HUES6 (cell line): ENCODE measurements around the gene AMBRA1.
A peak's percentile ranks its signal among the peaks of the same experiment; 100 is the strongest.

ENCODE experiments used
- H3K27ac ChIP-seq: 2 replicates; pipeline ENCODE4 v1.7.0; 2013; ENCODE audit warnings: low read depth, mild to moderate bottlenecking, low read length, inconsistent platforms
- H3K27me3 ChIP-seq: 2 replicates; pipeline ENCODE4 v1.6.1; 2013; ENCODE audit warnings: low read length; ENCODE audit not compliant: control insufficient read depth, insufficient read depth
- H3K36me3 ChIP-seq: 2 replicates; pipeline ENCODE4 v1.6.1; 2013; ENCODE audit warnings: low read length; ENCODE audit not compliant: control insufficient read depth, insufficient read depth
- H3K4me1 ChIP-seq: 2 replicates; pipeline ENCODE4 v1.6.1; 2013; ENCODE audit warnings: low read length; ENCODE audit not compliant: control insufficient read depth, insufficient read depth
- H3K4me3 ChIP-seq: 2 replicates; pipeline ENCODE4 v1.5.1; 2013; ENCODE audit warnings: low read depth, low read length
- H3K9ac ChIP-seq: one replicate; pipeline ENCODE4 v1.6.1; 2013; ENCODE audit warnings: mild to moderate bottlenecking, low read length
- H3K9me3 ChIP-seq: 2 replicates; pipeline ENCODE4 v1.6.1; 2013; ENCODE audit warnings: low read depth, low read length; ENCODE audit not compliant: control insufficient read depth, insufficient read depth

AMBRA1 gene

GRCh38 chr11:46390331-46391171 is 203.3 kb downstream of the AMBRA1 start:
- Histone ChIP-seq H3K9me3 (no peaks in the 10 kb centered on the region), H3K4me3 (peak overlapping the region; percentile 71), H3K9ac (no peak overlapping the region), H3K4me1 (peaks cover 37% of the 10 kb centered on the region), H3K36me3 (no peaks in the 10 kb centered on the region), H3K27ac (no peak overlapping the region), H3K27me3 (peaks cover 77% of the 10 kb centered on the region)

DNA sequence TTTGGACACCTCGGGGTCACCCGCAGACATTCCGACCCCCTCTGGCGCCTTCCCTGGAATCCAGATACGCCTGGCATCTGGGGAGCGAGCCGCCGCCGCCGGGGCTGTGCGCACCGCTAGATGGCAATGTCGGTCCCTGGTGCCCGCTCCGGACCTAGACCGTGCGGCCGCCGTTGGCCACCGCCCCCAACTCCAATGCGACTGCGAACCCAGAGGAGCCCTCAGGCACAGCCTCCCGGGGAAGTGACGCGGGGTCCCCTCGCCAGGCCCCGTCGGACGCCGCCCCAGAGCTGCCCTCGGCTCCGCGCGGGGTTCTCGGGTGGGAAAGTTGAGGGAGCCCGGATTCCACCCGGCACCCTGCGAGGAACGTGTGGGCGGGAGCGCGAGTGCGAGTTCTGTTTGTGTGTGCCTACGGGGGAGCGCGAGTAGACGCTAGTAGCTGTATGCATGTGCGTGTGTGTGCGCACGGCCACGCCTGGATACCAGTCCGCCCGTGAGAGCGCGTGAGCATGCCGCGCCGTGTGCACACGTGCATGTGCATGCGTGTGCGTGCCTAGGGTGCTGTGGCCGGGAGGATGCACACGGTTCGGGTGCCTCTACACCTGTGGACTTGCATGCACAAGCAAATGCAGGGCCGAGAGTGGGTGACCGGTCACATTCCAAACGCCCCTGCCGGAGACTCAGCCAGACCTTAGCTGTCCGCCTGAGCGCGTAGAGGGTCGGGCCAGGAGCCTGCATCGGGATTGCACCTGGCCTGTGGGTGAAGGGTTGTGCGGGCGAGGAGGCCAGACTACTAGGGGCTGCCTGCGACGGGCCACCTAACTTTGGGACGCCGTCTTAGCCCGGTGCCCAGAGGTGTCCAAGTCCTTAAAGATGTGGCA is 204.1 kb downstream of the AMBRA1 start:
- H3K27me3 ChIP-seq = peaks cover 84% of the 10 kb centered on the region

GRCh38 chr11:46388619-46389449 is 205.0 kb downstream of the AMBRA1 start:
- Histone ChIP-seq H3K36me3 (peaks cover 3% of the 10 kb centered on the region; the same call in 1 of the 2 replicates), H3K27ac (no peak overlapping the region), H3K4me1 (peaks cover 37% of the 10 kb centered on the region), H3K9ac (no peak overlapping the region), H3K9me3 (no peaks in the 10 kb centered on the region), H3K4me3 (peak overlapping the region; percentile 71), H3K27me3 (peaks cover 84% of the 10 kb centered on the region)

More for the DNA sequence above, 204.1 kb downstream of the AMBRA1 start:
- H3K27ac ChIP-seq = no peak overlapping the region
- no peak overlapping the region for H3K9ac ChIP-seq
- H3K36me3 ChIP-seq = no peaks in the 10 kb centered on the region
- H3K9me3 ChIP-seq = no peaks in the 10 kb centered on the region
- H3K4me1 ChIP-seq = peaks cover 37% of the 10 kb centered on the region
- peak overlapping the region; percentile 71 for H3K4me3 ChIP-seq

GRCh38 chr11:46387919-46388618 is 205.8 kb downstream of the AMBRA1 start:
- Histone ChIP-seq H3K27ac (no peak overlapping the region), H3K4me1 (peaks cover 35% of the 10 kb centered on the region), H3K9me3 (no peaks in the 10 kb centered on the region), H3K9ac (no peak overlapping the region), H3K27me3 (peaks cover 77% of the 10 kb centered on the region), H3K36me3 (peaks cover 5% of the 10 kb centered on the region; the same call in 1 of the 2 replicates), H3K4me3 (peak overlapping the region; percentile 8; the same call in 1 of the 2 replicates)

- Histone ChIP-seq H3K27me3 (peaks cover 72% of the 10 kb centered on the region), H3K27ac (no peak overlapping the region), H3K4me1 (peaks cover 41% of the 10 kb centered on the region), H3K4me3 (no peak overlapping the region), H3K36me3 (peaks cover 5% of the 10 kb centered on the region; the same call in 1 of the 2 replicates), H3K9ac (no peak overlapping the region), H3K9me3 (no peaks in the 10 kb centered on the region)
Measured at GRCh38 chr11:46387456-46387855, 206.4 kb downstream of the AMBRA1 start.

DNA sequence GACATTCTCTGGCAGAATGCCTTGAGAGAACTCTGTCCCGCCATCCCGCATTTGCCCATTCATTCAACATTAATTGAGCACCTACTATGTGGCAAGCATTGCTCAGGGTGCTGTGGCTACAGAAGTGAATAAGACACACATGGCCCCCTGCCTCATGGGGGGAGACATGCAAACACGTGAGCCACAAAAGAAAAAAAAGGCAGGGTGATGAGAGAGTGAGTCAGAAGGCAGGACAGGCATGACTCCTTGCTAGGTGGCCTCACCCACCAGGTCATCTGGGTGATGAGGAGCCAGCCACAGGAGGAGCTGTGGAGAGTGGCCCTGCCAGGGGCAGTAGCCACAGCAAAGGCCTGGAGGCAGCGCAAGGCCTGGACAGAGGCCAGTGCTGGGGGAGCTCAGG is 207.1 kb downstream of the AMBRA1 start:
- no peak overlapping the region for H3K27ac ChIP-seq

GRCh38 chr11:46386005-46386578 is 207.7 kb downstream of the AMBRA1 start:
- no peak overlapping the region for H3K27ac ChIP-seq
- H3K27me3 ChIP-seq = peaks cover 60% of the 10 kb centered on the region
- peaks cover 5% of the 10 kb centered on the region; the same call in 1 of the 2 replicates for H3K36me3 ChIP-seq
- H3K9ac ChIP-seq = no peak overlapping the region
- H3K4me1 ChIP-seq = peaks cover 41% of the 10 kb centered on the region
- H3K9me3 ChIP-seq = no peaks in the 10 kb centered on the region
- H3K4me3 ChIP-seq = no peak overlapping the region

More for the DNA sequence above, 207.1 kb downstream of the AMBRA1 start:
- Histone ChIP-seq H3K4me3 (no peak overlapping the region), H3K4me1 (peaks cover 41% of the 10 kb centered on the region), H3K27me3 (peaks cover 65% of the 10 kb centered on the region), H3K36me3 (peaks cover 5% of the 10 kb centered on the region; the same call in 1 of the 2 replicates), H3K9me3 (no peaks in the 10 kb centered on the region), H3K9ac (no peak overlapping the region)

DNA sequence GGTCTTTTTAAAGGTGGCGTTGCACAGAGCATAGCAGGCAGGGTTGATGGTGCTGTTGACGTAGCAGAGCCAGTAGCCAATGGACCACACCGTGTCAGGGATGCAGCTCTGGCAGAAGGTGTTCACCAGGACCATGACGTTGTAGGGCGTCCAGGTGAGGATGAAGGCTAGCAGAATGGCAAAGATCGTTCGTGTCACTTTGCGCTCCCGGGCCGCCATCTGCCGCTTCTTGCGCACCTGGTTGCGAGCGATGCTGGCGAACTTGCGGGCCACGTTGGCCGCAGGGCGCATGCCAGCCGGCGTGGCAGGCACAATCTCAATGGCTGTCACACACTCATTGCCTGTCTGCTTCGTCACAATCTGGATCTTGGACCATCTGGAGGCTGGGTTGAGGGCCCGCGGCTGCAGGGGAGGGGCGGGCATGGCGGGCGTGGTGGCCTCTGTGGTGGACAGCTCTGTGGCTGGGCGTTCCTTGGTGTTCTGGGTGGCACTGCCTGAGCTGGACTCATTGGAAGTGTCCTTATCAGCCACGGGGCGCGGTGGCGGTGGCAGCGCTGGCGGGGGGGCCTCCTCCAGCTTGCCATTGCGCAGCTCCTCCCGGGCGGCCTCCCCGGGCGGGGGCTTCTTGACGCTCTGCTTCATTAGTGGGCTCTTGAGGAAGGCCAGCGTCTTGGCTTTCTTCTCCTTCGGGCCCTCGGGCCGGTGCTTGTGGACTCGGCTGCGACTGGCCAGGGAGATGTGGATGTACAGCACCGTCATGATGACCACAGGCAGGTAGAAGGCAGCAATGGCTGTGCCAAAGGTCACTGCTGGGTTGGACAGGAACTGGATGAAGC is 208.4 kb downstream of the AMBRA1 start:
- Histone ChIP-seq H3K27me3 (peaks cover 53% of the 10 kb centered on the region), H3K36me3 (peaks cover 5% of the 10 kb centered on the region; the same call in 1 of the 2 replicates), H3K9ac (no peak overlapping the region), H3K4me1 (peaks cover 37% of the 10 kb centered on the region), H3K9me3 (no peaks in the 10 kb centered on the region), H3K27ac (no peak overlapping the region), H3K4me3 (no peak overlapping the region)

- Histone ChIP-seq H3K4me1 (peaks cover 32% of the 10 kb centered on the region), H3K9ac (no peak overlapping the region), H3K27me3 (peaks cover 41% of the 10 kb centered on the region), H3K36me3 (peaks cover 5% of the 10 kb centered on the region; the same call in 1 of the 2 replicates), H3K27ac (no peak overlapping the region), H3K4me3 (no peak overlapping the region), H3K9me3 (no peaks in the 10 kb centered on the region)
Measured at GRCh38 chr11:46383974-46384701, 209.7 kb downstream of the AMBRA1 start.
